Neuronal stem cell (in vitro differentiated cells): ENCODE data around the gene NUP188.

Experiments
- DNase-seq: peaks from one replicate; pipeline ENCODE4 v3.0.0-alpha.2; 2013; ENCODE audit warnings: low spot score
- H2AFZ ChIP-seq: one replicate; pipeline ENCODE4 v1.6.1; 2013; ENCODE audit warnings: mild to moderate bottlenecking, low read length, inconsistent platforms
- H2AK5ac ChIP-seq: 2 replicates; pipeline ENCODE4 v1.6.1; 2013; ENCODE audit warnings: low read depth, mild to moderate bottlenecking, inconsistent platforms, low read length, moderate library complexity, mixed read lengths
- H2BK120ac ChIP-seq: 2 replicates; pipeline ENCODE4 v1.6.1; 2013; ENCODE audit warnings: low read depth, mild to moderate bottlenecking, inconsistent platforms, low read length, moderate library complexity, mixed read lengths
- H2BK12ac ChIP-seq: one replicate; pipeline ENCODE4 v1.6.1; 2013; ENCODE audit warnings: low read length, inconsistent platforms
- H2BK15ac ChIP-seq: 2 replicates; pipeline ENCODE4 v1.6.1; 2013; ENCODE audit warnings: mild to moderate bottlenecking, low read length, inconsistent platforms, mixed read lengths
- H2BK5ac ChIP-seq: one replicate; pipeline ENCODE4 v1.6.1; 2013; ENCODE audit warnings: inconsistent platforms, mild to moderate bottlenecking, low read length, moderate library complexity
- H3K14ac ChIP-seq: one replicate; pipeline ENCODE4 v1.6.1; 2013; ENCODE audit warnings: low read length, inconsistent platforms
- H3K18ac ChIP-seq: 2 replicates; pipeline ENCODE4 v1.6.1; 2013; ENCODE audit warnings: low read length, inconsistent platforms
- H3K23ac ChIP-seq: 2 replicates; pipeline ENCODE4 v1.6.1; 2013; ENCODE audit warnings: low read depth, mild to moderate bottlenecking, mixed read lengths, low read length, inconsistent platforms; ENCODE audit not compliant: poor library complexity
- H3K27ac ChIP-seq: replicated peaks from 3 replicates; pipeline ENCODE4 v1.5.1; 2013; ENCODE audit warnings: low read length, inconsistent platforms
- H3K27me3 ChIP-seq, 3 experiments: 2 replicates each; pipeline ENCODE4 v1.6.1; 2013; ENCODE audit warnings: low read length in 3 of 3, mild to moderate bottlenecking in 2 of 3, inconsistent platforms in 1 of 3, low read depth in 1 of 3, mixed read lengths in 1 of 3, moderate library complexity in 1 of 3; ENCODE audit not compliant: control insufficient read depth in 3 of 3, insufficient read depth in 3 of 3
- H3K36me3 ChIP-seq, 2 donors: replicated peaks in 1 of 2; 2 replicates each; pipeline ENCODE4 v1.6.1; 2013; ENCODE audit warnings: low read length in 2 of 2; ENCODE audit not compliant: control insufficient read depth in 2 of 2, insufficient read depth in 2 of 2
- H3K4ac ChIP-seq: 2 replicates; pipeline ENCODE4 v1.6.1; 2013; ENCODE audit warnings: inconsistent platforms, mild to moderate bottlenecking, low read length, moderate library complexity
- H3K4me1 ChIP-seq, 2 donors: 1 replicate in 1 of 2; 2 replicates in 1 of 2; pipeline ENCODE4 v1.6.1; 2013; ENCODE audit warnings: low read length in 2 of 2, low read depth in 1 of 2; ENCODE audit not compliant: control insufficient read depth in 2 of 2, insufficient read depth in 1 of 2
- H3K4me2 ChIP-seq: one replicate; pipeline ENCODE4 v1.6.1; 2013; ENCODE audit warnings: mild to moderate bottlenecking, low read length, inconsistent platforms; ENCODE audit not compliant: insufficient read depth, poor library complexity, severe bottlenecking
- H3K4me3 ChIP-seq, 2 donors: 2 replicates each; pipeline ENCODE4 v1.5.1; 2013; ENCODE audit warnings: low read length in 2 of 2, mild to moderate bottlenecking in 2 of 2, inconsistent platforms in 1 of 2, moderate library complexity in 1 of 2
- H3K79me1 ChIP-seq: one replicate; pipeline ENCODE4 v1.6.1; 2013; ENCODE audit warnings: low read depth, mild to moderate bottlenecking, inconsistent platforms, low read length, moderate library complexity
- H3K9ac ChIP-seq: one replicate; pipeline ENCODE4 v1.6.1; 2013; ENCODE audit warnings: mild to moderate bottlenecking, low read depth, low read length, inconsistent platforms; ENCODE audit not compliant: poor library complexity
- H3K9me3 ChIP-seq, 2 donors: replicated peaks in 1 of 2; 2 replicates each; pipeline versions ENCODE3 to v1.6.1; 2013; ENCODE audit warnings: low read length in 2 of 2, mild to moderate bottlenecking in 2 of 2, inconsistent platforms in 1 of 2, low read depth in 1 of 2, mixed read lengths in 1 of 2, moderate library complexity in 1 of 2; ENCODE audit not compliant: control insufficient read depth in 2 of 2, insufficient read depth in 1 of 2
- H4K8ac ChIP-seq: one replicate; pipeline ENCODE4 v1.6.1; 2013; ENCODE audit warnings: low read depth, mild to moderate bottlenecking, inconsistent platforms, low read length, moderate library complexity
- H4K91ac ChIP-seq: one replicate; pipeline ENCODE4 v1.6.1; 2013; ENCODE audit warnings: low read length, low read depth, mild to moderate bottlenecking, inconsistent platforms; ENCODE audit not compliant: poor library complexity
- WGBS, 2 donors: extraction: QIAGEN DNeasy Blood & Tissue Kit; methylation state at CpG; one replicate each; pipeline ENCODE4 v1.1.7; 2013; ENCODE audit warnings: missing lambda C conversion rate in 2 of 2, mixed read lengths in 1 of 2; ENCODE audit not compliant: insufficient read length in 2 of 2, insufficient replicate concordance in 1 of 2; ENCODE audit errors: extremely low coverage in 2 of 2; 5-methylcytosine and 5-hydroxymethylcytosine counted together

NUP188 gene

GRCh38 chr9:128919402-128920089 lies 28.0 kb upstream of the NUP188 start:
- peak overlapping the region; percentile 19 for H2BK5ac ChIP-seq
- H3K18ac ChIP-seq = no peak overlapping the region
- H3K23ac ChIP-seq = no peak overlapping the region
- H2AFZ ChIP-seq = no peak overlapping the region
- DNase-seq = no peak
- no peak overlapping the region for H2BK120ac ChIP-seq
- no peak overlapping the region for H3K4me3 ChIP-seq
- H3K27me3 ChIP-seq = no peaks in the 10 kb centered on the region
- H3K9ac ChIP-seq = no peak overlapping the region
- peaks cover 0 to 2% of the 10 kb centered on the region in 2 donors for H3K9me3 ChIP-seq
- H2BK15ac ChIP-seq = no peak overlapping the region
- no peak overlapping the region for H4K91ac ChIP-seq
- WGBS, 2 donors = no CpG with 5 or more reads among the region's 14 CpGs
- no peak overlapping the region for H3K4me2 ChIP-seq
- no peak overlapping the region for H2BK12ac ChIP-seq
- H3K79me1 ChIP-seq = peaks cover 11% of the 10 kb centered on the region
- no peak overlapping the region for H4K8ac ChIP-seq
- peak overlapping the region; percentile 26 for H2AK5ac ChIP-seq
- peaks cover 25 to 41% of the 10 kb centered on the region in 2 donors for H3K36me3 ChIP-seq
- peaks cover 8 to 11% of the 10 kb centered on the region in 2 donors for H3K4me1 ChIP-seq
- H3K27ac ChIP-seq = no peak overlapping the region
- H3K14ac ChIP-seq = no peak overlapping the region
- H3K4ac ChIP-seq = no peak overlapping the region

GRCh38 chr9:128920381-128921058 lies 27.0 kb upstream of the NUP188 start, which contains the start of gene PHYHD1:
Gene PHYHD1, plus strand, starts transcription at chr9:128920982. Its CDS starts 1,342 bp downstream, at chr9:128922324.
- Histone ChIP-seq H3K27me3 (no peaks in the 10 kb centered on the region), H2BK15ac (peak within 1 kb of the TSS; percentile 89), H3K4me3 (no peak within 1 kb of the TSS), H3K14ac (peak within 1 kb of the TSS; percentile 71), H3K9ac (peak within 1 kb of the TSS; percentile 81), H3K36me3 (peaks cover 21 to 35% of the 10 kb centered on the region in 2 donors), H4K91ac (no peak within 1 kb of the TSS), H2AK5ac (peak within 1 kb of the TSS; percentile 96), H3K79me1 (peaks cover 10% of the 10 kb centered on the region), H2BK5ac (peak within 1 kb of the TSS; percentile 96), H3K18ac (peak within 1 kb of the TSS; percentile 86), H3K4me2 (peak within 1 kb of the TSS; percentile 71), H3K27ac (peak within 1 kb of the TSS; percentile 77), H2BK12ac (peak within 1 kb of the TSS; percentile 99), H2AFZ (peak within 1 kb of the TSS; percentile 84), H3K23ac (no peak within 1 kb of the TSS), H4K8ac (no peak within 1 kb of the TSS), H2BK120ac (peak within 1 kb of the TSS; percentile 72), H3K4me1 (peaks cover 8 to 11% of the 10 kb centered on the region in 2 donors), H3K9me3 (peaks cover 0 to 2% of the 10 kb centered on the region in 2 donors), H3K4ac (peak within 1 kb of the TSS; percentile 93)
- no peak for DNase-seq
- WGBS, 2 donors = no CpG with 5 or more reads among the region's 13 CpGs

DNA sequence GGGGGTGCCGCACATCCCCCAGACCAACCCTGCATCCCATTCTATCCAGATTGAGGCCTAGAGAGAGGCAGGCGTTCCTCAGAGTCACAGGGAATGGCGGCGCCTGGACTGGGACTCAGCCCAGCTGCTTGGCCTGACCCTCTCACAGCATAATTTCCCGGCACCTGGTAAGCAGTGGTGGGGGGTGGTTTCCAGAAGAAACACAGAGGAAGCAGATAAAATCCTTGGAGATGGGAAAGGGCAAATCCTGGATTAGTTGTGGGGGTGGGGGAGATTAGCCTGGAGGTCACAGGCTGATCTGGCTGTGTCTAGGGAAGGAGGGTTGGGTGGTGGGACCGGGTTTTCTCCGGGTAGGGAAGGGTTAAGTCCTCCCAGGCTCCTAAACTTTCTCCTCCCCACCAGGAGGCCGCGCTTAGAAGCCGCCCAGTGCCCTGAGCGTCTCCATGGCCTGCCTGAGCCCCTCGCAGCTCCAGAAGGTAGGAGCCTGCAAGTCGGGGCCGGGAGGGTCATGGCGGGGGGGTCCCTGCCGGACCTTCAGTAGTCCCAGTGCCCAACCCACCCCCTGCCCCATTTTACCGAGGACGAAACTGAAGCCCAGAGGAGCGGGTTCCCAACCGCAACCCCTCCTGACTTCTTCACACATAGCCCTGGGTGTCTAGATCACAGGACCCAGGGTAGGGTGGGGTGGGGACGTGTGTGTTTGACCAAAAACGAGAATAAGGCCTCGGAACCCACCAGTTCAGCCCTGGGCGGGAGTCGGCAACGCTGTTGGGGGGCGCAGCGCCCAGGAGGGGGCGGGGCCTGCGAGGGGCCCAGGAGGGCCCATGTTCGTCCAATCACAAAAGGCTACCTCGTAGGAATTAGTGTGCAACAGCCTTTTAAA lies 25.4 kb upstream of the NUP188 start:
- Histone ChIP-seq H2AK5ac (peak overlapping the region; percentile 76), H3K4me1 (peaks cover 8 to 11% of the 10 kb centered on the region in 2 donors), H3K18ac (peak overlapping the region; percentile 86), H3K4me2 (peak overlapping the region; percentile 71), H2BK15ac (peak overlapping the region; percentile 30), H3K79me1 (peaks cover 5% of the 10 kb centered on the region), H3K23ac (peak overlapping the region; percentile 65), H2AFZ (peak overlapping the region; percentile 84), H3K27ac (peak overlapping the region; percentile 77), H3K9me3 (peaks cover 0 to 2% of the 10 kb centered on the region in 2 donors), H3K9ac (peak overlapping the region; percentile 81), H3K36me3 (peaks cover 9 to 19% of the 10 kb centered on the region in 2 donors), H2BK5ac (peak overlapping the region; percentile 96), H4K8ac (peak overlapping the region; percentile 43), H3K4ac (peak overlapping the region; percentile 93), H4K91ac (no peak overlapping the region), H2BK12ac (peak overlapping the region; percentile 75), H2BK120ac (no peak overlapping the region), H3K27me3 (no peaks in the 10 kb centered on the region), H3K4me3 (peak overlapping the region in 1 of 2 donors; percentile 77), H3K14ac (peak overlapping the region; percentile 71)
- no CpG with 5 or more reads among the region's 32 CpGs for WGBS, 2 donors
- peak; percentile 63 for DNase-seq
